WI38 (cell line): ENCODE measurements around the gene BTBD16.

Experiments used
- H3K4me3 ChIP-seq: 2 replicates; pipeline ENCODE4 v1.5.1; 2011; ENCODE audit warnings: low read depth, mild to moderate bottlenecking, control low read depth, low read length
- TF ChIP-seq, protein P1 (sequence below): IDR thresholded peaks from 2 replicates; pipeline ENCODE4 v1.5.1; 2012; ENCODE audit warnings: low read depth, mild to moderate bottlenecking, control low read depth, low read length

The BTBD16 gene

DNA sequence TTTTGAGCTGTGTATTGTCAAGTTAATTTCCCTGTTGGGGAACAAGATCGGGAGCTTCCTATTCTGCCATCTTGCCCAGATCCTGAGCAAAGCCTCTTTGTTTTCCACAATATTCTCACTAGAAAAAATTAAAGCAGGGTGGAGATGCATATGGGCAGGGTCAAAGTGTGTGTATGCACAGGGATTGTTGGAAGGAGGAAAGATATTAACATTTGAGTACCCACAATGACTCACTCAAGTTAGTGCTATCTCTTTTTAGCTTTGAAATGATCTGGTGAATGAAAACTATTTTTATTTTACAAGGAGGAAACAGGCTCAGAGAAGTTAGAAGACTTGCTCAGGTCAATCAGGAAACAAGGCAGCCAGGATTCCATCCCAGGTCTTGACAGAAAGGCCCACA, 6.7 kb upstream of the BTBD16 start:
- no peak overlapping the region for H3K4me3 ChIP-seq
- TF ChIP-seq, protein P1, sequence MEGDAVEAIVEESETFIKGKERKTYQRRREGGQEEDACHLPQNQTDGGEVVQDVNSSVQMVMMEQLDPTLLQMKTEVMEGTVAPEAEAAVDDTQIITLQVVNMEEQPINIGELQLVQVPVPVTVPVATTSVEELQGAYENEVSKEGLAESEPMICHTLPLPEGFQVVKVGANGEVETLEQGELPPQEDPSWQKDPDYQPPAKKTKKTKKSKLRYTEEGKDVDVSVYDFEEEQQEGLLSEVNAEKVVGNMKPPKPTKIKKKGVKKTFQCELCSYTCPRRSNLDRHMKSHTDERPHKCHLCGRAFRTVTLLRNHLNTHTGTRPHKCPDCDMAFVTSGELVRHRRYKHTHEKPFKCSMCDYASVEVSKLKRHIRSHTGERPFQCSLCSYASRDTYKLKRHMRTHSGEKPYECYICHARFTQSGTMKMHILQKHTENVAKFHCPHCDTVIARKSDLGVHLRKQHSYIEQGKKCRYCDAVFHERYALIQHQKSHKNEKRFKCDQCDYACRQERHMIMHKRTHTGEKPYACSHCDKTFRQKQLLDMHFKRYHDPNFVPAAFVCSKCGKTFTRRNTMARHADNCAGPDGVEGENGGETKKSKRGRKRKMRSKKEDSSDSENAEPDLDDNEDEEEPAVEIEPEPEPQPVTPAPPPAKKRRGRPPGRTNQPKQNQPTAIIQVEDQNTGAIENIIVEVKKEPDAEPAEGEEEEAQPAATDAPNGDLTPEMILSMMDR: no peak

DNA sequence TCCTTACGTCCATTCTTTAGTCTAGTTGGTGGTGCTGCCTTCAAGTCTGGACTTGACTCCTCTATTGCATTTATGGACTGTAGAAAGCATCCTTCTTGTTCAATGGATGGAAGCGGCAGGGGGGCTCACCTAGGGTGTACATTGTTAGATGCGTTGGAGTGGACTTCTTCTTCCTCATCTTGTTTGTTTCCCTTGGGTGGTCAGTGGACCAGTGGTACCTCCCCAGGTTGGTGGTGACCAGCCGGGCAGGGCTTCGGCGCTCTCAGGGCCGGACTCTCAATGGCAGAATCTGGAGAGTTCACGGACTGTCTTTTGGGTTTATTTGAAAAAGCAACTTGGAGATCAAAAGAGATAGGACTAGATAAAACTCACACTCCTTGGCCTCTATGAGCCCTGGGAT, 6.2 kb upstream of the BTBD16 start:
- TF ChIP-seq, protein P1: no peak
- H3K4me3 ChIP-seq: no peak overlapping the region

DNA sequence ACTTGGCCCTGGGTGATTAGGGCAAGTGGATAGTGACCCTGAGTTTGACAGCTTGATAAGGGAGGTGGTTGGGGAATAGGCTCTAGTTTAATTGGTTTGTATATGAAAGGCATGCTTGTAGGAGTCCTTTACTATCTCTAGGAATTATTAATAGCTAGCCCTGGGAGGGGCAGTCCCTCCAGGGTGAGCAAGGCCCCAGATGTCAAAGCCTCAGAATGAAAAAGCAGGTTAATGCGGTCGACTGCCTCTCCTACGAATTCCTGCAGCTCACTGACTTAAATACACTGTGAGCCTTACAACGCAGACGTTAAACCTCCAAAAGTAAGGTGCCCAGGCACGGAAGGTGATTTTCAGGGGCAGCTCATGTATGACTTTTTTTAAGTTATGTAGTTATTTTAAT, 5.2 kb upstream of the BTBD16 start:
- H3K4me3 ChIP-seq: no peak overlapping the region
- TF ChIP-seq, protein P1: no peak

DNA sequence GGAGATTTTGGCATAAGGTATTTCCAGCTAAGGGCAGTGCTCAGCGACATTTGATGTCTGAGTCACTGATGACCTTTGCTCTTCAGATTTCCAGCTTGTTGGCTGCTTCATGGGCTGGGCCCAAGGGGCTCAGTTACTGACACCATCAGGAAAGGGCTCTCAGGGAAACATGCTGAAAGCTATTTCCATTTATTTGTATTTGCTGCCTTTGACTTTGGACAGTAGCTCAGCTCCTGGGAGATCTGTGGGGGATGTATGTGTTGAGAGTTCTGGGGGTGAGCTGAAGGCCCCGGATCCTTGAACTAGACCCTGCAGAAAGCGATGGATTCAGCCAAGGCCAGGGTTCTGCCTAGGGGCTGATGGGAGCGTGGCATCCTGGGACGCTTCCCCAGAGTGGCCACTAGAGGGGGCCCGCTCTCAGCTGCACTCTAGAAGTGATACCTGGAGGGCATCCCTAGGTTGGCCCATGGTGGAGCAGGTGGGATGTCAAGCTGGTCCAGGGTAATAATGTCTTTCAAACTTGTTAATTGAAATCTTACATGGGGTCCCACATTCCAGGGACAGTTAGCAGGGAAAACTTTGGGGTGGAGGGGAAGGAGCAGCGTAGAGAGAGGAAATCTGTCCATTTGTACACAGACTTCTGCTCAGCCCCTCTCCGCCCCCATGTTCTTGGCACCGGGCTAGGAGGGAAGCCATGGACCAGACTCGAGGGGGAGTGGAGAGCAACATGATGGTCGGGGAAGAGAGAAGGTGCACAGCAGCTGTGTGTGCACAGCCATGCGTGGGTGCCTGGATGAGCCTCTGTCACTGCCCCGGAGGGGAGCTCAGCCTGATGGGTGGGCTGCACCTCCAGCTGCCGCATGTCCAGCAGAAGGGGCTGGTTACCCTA, 3.0 kb upstream of the BTBD16 start:
- TF ChIP-seq, protein P1: peak; percentile 98
- no peak overlapping the region for H3K4me3 ChIP-seq

DNA sequence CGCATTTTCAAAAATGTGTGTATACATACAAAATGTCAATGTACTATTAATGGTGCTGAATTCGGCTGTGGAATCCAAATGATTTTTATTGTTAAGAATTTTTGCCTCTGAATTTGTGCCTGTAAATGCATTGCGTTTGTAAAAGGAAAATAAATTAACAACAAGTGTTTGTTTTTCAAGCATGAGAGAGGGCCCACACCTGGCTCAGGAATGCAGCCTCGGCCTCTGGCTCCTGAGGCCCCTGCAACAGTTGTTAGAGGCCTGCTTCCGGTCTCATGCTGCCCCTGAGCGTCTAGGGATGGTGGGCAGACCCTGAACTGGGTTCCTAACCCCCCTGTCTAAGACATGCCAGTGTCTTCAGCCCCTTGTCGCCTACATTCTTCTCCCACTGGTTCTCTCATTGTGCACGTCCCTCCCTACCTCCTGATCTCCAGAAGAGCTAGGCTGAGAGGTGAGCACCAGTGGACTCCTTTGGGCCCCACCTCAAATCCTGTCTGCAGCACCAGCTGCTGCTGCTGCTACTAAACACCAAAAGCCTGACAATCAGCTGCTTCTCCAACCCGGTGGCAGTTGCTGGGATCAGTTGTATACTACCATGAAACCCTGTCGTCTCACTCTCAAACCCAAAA, 1.9 kb upstream of the BTBD16 start:
- no peak overlapping the region for H3K4me3 ChIP-seq
- TF ChIP-seq, protein P1: no peak

DNA sequence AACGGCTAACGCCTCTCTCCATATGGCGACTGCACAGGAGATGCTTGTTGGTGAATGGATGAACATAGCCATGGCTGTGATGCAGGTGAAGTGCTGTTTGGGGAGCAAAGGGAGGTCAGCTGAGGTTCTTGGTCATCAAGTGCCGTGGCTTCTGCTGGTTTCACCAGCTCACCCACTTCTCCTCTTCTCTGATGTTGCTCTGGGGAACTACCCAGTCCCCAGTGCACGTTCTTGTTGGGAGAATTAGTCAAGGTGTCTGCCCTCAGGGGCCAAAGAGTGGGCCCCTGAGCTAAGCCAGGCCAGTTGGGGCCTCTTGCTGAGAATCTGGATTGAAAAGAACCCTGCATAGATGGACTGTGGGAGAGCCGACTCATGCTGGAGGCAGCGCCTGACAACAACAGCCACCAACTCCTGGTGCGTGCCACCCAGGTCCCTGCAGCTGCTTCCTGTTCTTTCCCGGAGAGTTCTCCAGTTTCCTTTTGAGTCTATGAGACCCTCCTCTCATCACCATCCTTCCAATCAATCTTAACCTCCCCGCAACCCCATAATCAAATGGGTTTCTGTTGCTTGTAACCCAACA, 3.0 kb downstream of the BTBD16 start:
- TF ChIP-seq, protein P1: no peak
- no peak overlapping the region for H3K4me3 ChIP-seq
